ENCODE measurements around the gene TLE7.

The TLE7 gene

GRCh38 chr16:71407731-71408130, 34.1 kb downstream of the TLE7 start:
- Histone ChIP-seq H3K9ac (ENCODE audit: low read length) (no peak overlapping the region), H3K27ac (ENCODE audit: low read length) (no peak overlapping the region), H3K4me2 (ENCODE audit: low read depth, low read length) (no peak overlapping the region), H3K4me3 (ENCODE audit: low read length) (no peak overlapping the region), H3K79me2 (ENCODE audit: low read length) (no peaks in the 10 kb centered on the region), H3K27me3 (replicated peaks; ENCODE audit: insufficient read depth, low read length) (peaks cover 31% of the 10 kb centered on the region), H3K9me3 (replicated peaks; ENCODE audit: insufficient read depth, low read length) (no peaks in the 10 kb centered on the region), H4K20me1 (ENCODE audit: insufficient read depth, low read length) (no peaks in the 10 kb centered on the region), H3F3A (ENCODE audit: insufficient read depth, low read length) (no peaks in the 10 kb centered on the region; the same call in 1 of the 2 replicates), H3K36me3 (replicated peaks; ENCODE audit: insufficient read depth, low read length) (no peaks in the 10 kb centered on the region), H3K4me1 (ENCODE audit: low read length) (no peaks in the 10 kb centered on the region; the same call in 1 of the 2 replicates), H2AFZ (ENCODE audit: low read length) (no peak overlapping the region), H3K9me2 (replicated peaks; ENCODE audit: insufficient read depth, low read length) (no peaks in the 10 kb centered on the region)
- no peak for TF ChIP-seq CTCF (IDR thresholded peaks at IDR 0.05; ENCODE audit: low read length)
- TF ChIP-seq EZH2phosphoT487 (IDR thresholded peaks at IDR 0.05; ENCODE audit: low read length) = no peak
- TF ChIP-seq EZH2 (optimal IDR thresholded peaks at IDR 0.05; ENCODE audit: low read depth, low read length) = no peak
- no peak for DNase-seq

GRCh38 chr16:71406724-71407123, 35.1 kb downstream of the TLE7 start:
- no peaks in the 10 kb centered on the region for H3K36me3 ChIP-seq (replicated peaks; ENCODE audit: insufficient read depth, low read length)
- no peak overlapping the region for H3K4me2 ChIP-seq (ENCODE audit: low read depth, low read length)
- no peaks in the 10 kb centered on the region for H3K79me2 ChIP-seq (ENCODE audit: low read length)
- H3K4me3 ChIP-seq (ENCODE audit: low read length) = no peak overlapping the region
- H3K9ac ChIP-seq (ENCODE audit: low read length) = no peak overlapping the region
- H3K4me1 ChIP-seq (ENCODE audit: low read length) = no peaks in the 10 kb centered on the region; the same call in 1 of the 2 replicates
- H4K20me1 ChIP-seq (ENCODE audit: insufficient read depth, low read length) = no peaks in the 10 kb centered on the region
- H3K27me3 ChIP-seq (replicated peaks; ENCODE audit: insufficient read depth, low read length) = peaks cover 31% of the 10 kb centered on the region
- peak; percentile 23 for DNase-seq
- no peaks in the 10 kb centered on the region for H3K9me2 ChIP-seq (replicated peaks; ENCODE audit: insufficient read depth, low read length)
- no peak overlapping the region for H3K27ac ChIP-seq (ENCODE audit: low read length)
- no peaks in the 10 kb centered on the region; the same call in 1 of the 2 replicates for H3F3A ChIP-seq (ENCODE audit: insufficient read depth, low read length)
- H3K9me3 ChIP-seq (replicated peaks; ENCODE audit: insufficient read depth, low read length) = no peaks in the 10 kb centered on the region
- no peak overlapping the region for H2AFZ ChIP-seq (ENCODE audit: low read length)
- no peak for TF ChIP-seq EZH2 (optimal IDR thresholded peaks at IDR 0.05; ENCODE audit: low read depth, low read length)
- no peak for TF ChIP-seq CTCF (IDR thresholded peaks at IDR 0.05; ENCODE audit: low read length)
- TF ChIP-seq EZH2phosphoT487 (IDR thresholded peaks at IDR 0.05; ENCODE audit: low read length) = no peak

- Histone ChIP-seq H2AFZ (ENCODE audit: low read length) (no peak overlapping the region), H3F3A (ENCODE audit: insufficient read depth, low read length) (no peaks in the 10 kb centered on the region; the same call in 1 of the 2 replicates), H3K9ac (ENCODE audit: low read length) (no peak overlapping the region), H3K9me2 (replicated peaks; ENCODE audit: insufficient read depth, low read length) (no peaks in the 10 kb centered on the region), H3K27ac (ENCODE audit: low read length) (no peak overlapping the region), H3K9me3 (replicated peaks; ENCODE audit: insufficient read depth, low read length) (no peaks in the 10 kb centered on the region), H4K20me1 (ENCODE audit: insufficient read depth, low read length) (no peaks in the 10 kb centered on the region), H3K27me3 (replicated peaks; ENCODE audit: insufficient read depth, low read length) (peaks cover 31% of the 10 kb centered on the region), H3K4me2 (ENCODE audit: low read depth, low read length) (no peak overlapping the region), H3K4me1 (ENCODE audit: low read length) (no peaks in the 10 kb centered on the region; the same call in 1 of the 2 replicates), H3K79me2 (ENCODE audit: low read length) (no peaks in the 10 kb centered on the region), H3K36me3 (replicated peaks; ENCODE audit: insufficient read depth, low read length) (no peaks in the 10 kb centered on the region), H3K4me3 (ENCODE audit: low read length) (no peak overlapping the region)
- no peak for DNase-seq
- TF ChIP-seq CTCF (IDR thresholded peaks at IDR 0.05; ENCODE audit: low read length) (no peak), EZH2 (optimal IDR thresholded peaks at IDR 0.05; ENCODE audit: low read depth, low read length) (no peak), EZH2phosphoT487 (IDR thresholded peaks at IDR 0.05; ENCODE audit: low read length) (no peak)
Observed at GRCh38 chr16:71406316-71406715, 35.5 kb downstream of the TLE7 start.

All from MM.1S (cell line).